Smooth muscle cell (in vitro differentiated cells): ENCODE measurements around the gene LEFTY1. TPM values are rescaled to one million over a fixed set of nuclear protein-coding genes. Genes with fewer than 3 reads are reported as not detected.

Experiments used
- DNase-seq: peaks from one replicate; lab custom pipeline; 2025; ENCODE audit not compliant: unreplicated experiment; lab: John Stamatoyannopoulos, UW
- H2AFZ ChIP-seq: fragments of 200-600 bp; sonication (generic); 2 replicates; pipeline ENCODE4 v1.6.0; 2016; ENCODE audit warnings: antibody characterized with exemption, low read depth, mild to moderate bottlenecking
- H3F3A ChIP-seq: fragments of 200-600 bp; sonication (generic); 2 replicates; pipeline ENCODE4 v1.6.0; 2017; ENCODE audit warnings: antibody characterized with exemption, low read depth
- H3K27ac ChIP-seq: fragments of 200-600 bp; sonication (generic); 2 replicates; pipeline ENCODE4 v1.5.1; 2016; ENCODE audit warnings: low read depth, mild to moderate bottlenecking
- H3K27me3 ChIP-seq: fragments of 200-600 bp; sonication (generic); 2 replicates; pipeline ENCODE4 v1.6.1; 2016; ENCODE audit warnings: low read depth, mild to moderate bottlenecking
- H3K36me3 ChIP-seq: fragments of 200-600 bp; sonication (generic); 2 replicates; pipeline ENCODE4 v1.5.1; 2016; ENCODE audit warnings: low read depth
- H3K4me1 ChIP-seq: fragments of 200-600 bp; sonication (generic); 2 replicates; pipeline ENCODE4 v1.5.1; 2016; ENCODE audit warnings: low read depth
- H3K4me2 ChIP-seq: fragments of 200-600 bp; sonication (generic); 2 replicates; pipeline ENCODE4 v1.6.0; 2016; ENCODE audit warnings: mild to moderate bottlenecking
- H3K4me3 ChIP-seq: fragments of 200-600 bp; sonication (generic); 2 replicates; pipeline ENCODE4 v1.5.1; 2016; ENCODE audit warnings: mild to moderate bottlenecking
- H3K79me2 ChIP-seq: fragments of 200-600 bp; sonication (generic); 2 replicates; pipeline ENCODE4 v1.6.0; 2016; ENCODE audit warnings: low read depth, mild to moderate bottlenecking
- H3K9ac ChIP-seq: fragments of 200-600 bp; sonication (generic); 2 replicates; pipeline ENCODE4 v1.6.0; 2016; ENCODE audit warnings: low read depth
- H3K9me3 ChIP-seq: fragments of 200-600 bp; sonication (generic); replicated peaks from 2 replicates; pipeline ENCODE4 v1.5.1; 2016; ENCODE audit warnings: low read depth
- H4K20me1 ChIP-seq: fragments of 200-600 bp; sonication (generic); 2 replicates; pipeline ENCODE4 v1.6.0; 2016; ENCODE audit warnings: low read depth
- CTCF ChIP-seq: fragments of 200-600 bp; sonication (generic); IDR thresholded peaks from 2 replicates; pipeline ENCODE4 v1.5.1; 2017; ENCODE audit warnings: borderline replicate concordance, mild to moderate bottlenecking, antibody characterized with exemption; ENCODE audit not compliant: insufficient read depth, poor library complexity, severe bottlenecking
- WGBS: methylation state at CpG from one replicate; pipeline ENCODE4 v1.1.7; 2016; ENCODE audit warnings: low lambda C conversion rate; 5-methylcytosine and 5-hydroxymethylcytosine counted together
- polyA plus RNA-seq: library from polyadenylated mRNA; unstranded; fragments of >200 nt; fragmentation: Nextera tagmentation; extraction: Ambion mirVana; gene quantifications from 2 replicates; pipeline ENCODE4 v1.2.1, GENCODE V29; 2016
- total RNA-seq: library from RNA; depleted of rRNA; stranded (reverse); fragments of >200 nt; gene quantifications from 2 replicates; pipeline ENCODE4 v1.2.3, GENCODE V29; 2014

The LEFTY1 gene
- total and polyA plus RNA-seq, 2 experiments from 2014 or later: not detected

- Histone ChIP-seq H3K4me3 (no peak overlapping the region), H3K36me3 (no peaks in the 10 kb centered on the region), H3K4me2 (no peak overlapping the region), H3K9ac (no peak overlapping the region), H3K4me1 (no peaks in the 10 kb centered on the region), H3K79me2 (no peaks in the 10 kb centered on the region), H4K20me1 (no peaks in the 10 kb centered on the region), H3K27me3 (no peaks in the 10 kb centered on the region), H2AFZ (no peak overlapping the region), H3K9me3 (no peaks in the 10 kb centered on the region), H3K27ac (no peak overlapping the region), H3F3A (no peaks in the 10 kb centered on the region)
- TF ChIP-seq CTCF: no peak
- DNase-seq: no peak
- 97% methylated on average over 13 of the region's 13 CpGs for WGBS
Observed at GRCh38 chr1:225852413-225853124, 36.4 kb downstream of the LEFTY1 start.

GRCh38 chr1:225851805-225852204, 37.1 kb downstream of the LEFTY1 start:
- Histone ChIP-seq H3K36me3 (no peaks in the 10 kb centered on the region), H3K9ac (no peak overlapping the region), H2AFZ (no peak overlapping the region), H4K20me1 (no peaks in the 10 kb centered on the region), H3K9me3 (no peaks in the 10 kb centered on the region), H3K79me2 (no peaks in the 10 kb centered on the region), H3K4me3 (no peak overlapping the region), H3K27me3 (no peaks in the 10 kb centered on the region), H3F3A (no peaks in the 10 kb centered on the region), H3K4me2 (no peak overlapping the region), H3K4me1 (no peaks in the 10 kb centered on the region), H3K27ac (no peak overlapping the region)
- TF ChIP-seq CTCF: no peak
- 69% methylated on average over 4 of the region's 4 CpGs for WGBS
- no peak for DNase-seq

GRCh38 chr1:225850370-225850769, 38.6 kb downstream of the LEFTY1 start:
- 96% methylated on average over 7 of the region's 7 CpGs for WGBS
- no peak overlapping the region for H3K27ac ChIP-seq
- no peak overlapping the region for H3K4me2 ChIP-seq
- DNase-seq: no peak
- H3K27me3 ChIP-seq: no peaks in the 10 kb centered on the region
- no peaks in the 10 kb centered on the region for H4K20me1 ChIP-seq
- no peaks in the 10 kb centered on the region for H3K4me1 ChIP-seq
- H3K79me2 ChIP-seq: no peaks in the 10 kb centered on the region
- H3K36me3 ChIP-seq: no peaks in the 10 kb centered on the region
- H3K9me3 ChIP-seq: no peaks in the 10 kb centered on the region
- H2AFZ ChIP-seq: no peak overlapping the region
- no peak overlapping the region for H3K4me3 ChIP-seq
- H3K9ac ChIP-seq: no peak overlapping the region
- H3F3A ChIP-seq: no peaks in the 10 kb centered on the region
- TF ChIP-seq CTCF: no peak

- WGBS: 77% methylated on average over 7 of the region's 7 CpGs
- DNase-seq: no peak
- TF ChIP-seq CTCF: no peak
Observed at GRCh38 chr1:225849925-225850324, 39.0 kb downstream of the LEFTY1 start.

More at GRCh38 chr1:225849925-225850324, 39.0 kb downstream of the LEFTY1 start:
- no peak overlapping the region for H3K27ac ChIP-seq
- H3F3A ChIP-seq: no peaks in the 10 kb centered on the region
- no peaks in the 10 kb centered on the region for H3K4me1 ChIP-seq
- H3K79me2 ChIP-seq: no peaks in the 10 kb centered on the region
- no peaks in the 10 kb centered on the region for H3K9me3 ChIP-seq
- H3K9ac ChIP-seq: no peak overlapping the region
- no peak overlapping the region for H2AFZ ChIP-seq
- no peak overlapping the region for H3K4me2 ChIP-seq
- H4K20me1 ChIP-seq: no peaks in the 10 kb centered on the region
- H3K4me3 ChIP-seq: no peak overlapping the region
- H3K36me3 ChIP-seq: no peaks in the 10 kb centered on the region
- no peaks in the 10 kb centered on the region for H3K27me3 ChIP-seq
